GM23248 (cell line): ENCODE results near the gene PRMT5. TPM values are rescaled to one million over a fixed set of nuclear protein-coding genes. Genes with fewer than 3 reads are reported as not detected.
"Not testable (repeated sequence)": the region's sequence is repeated elsewhere in the genome, so short reads cannot be mapped to it uniquely, and the experiment has no call there.

Experiments used
- DNase-seq: peaks from one replicate; pipeline ENCODE4 v3.0.0-alpha.2; 2015
- H2AFZ ChIP-seq: fragments of 200-600 bp; sonication (generic); 2 replicates; pipeline ENCODE4 v1.6.1; 2016; ENCODE audit warnings: antibody characterized with exemption
- H3F3A ChIP-seq: fragments of 200-600 bp; sonication (generic); 2 replicates; pipeline ENCODE4 v1.6.1; 2016; ENCODE audit warnings: mild to moderate bottlenecking, antibody characterized with exemption, mixed run types; ENCODE audit not compliant: insufficient read depth
- H3K27ac ChIP-seq: fragments of 200-600 bp; sonication (generic); 2 replicates; pipeline ENCODE4 v1.5.1; 2016; ENCODE audit warnings: mild to moderate bottlenecking
- H3K27me3 ChIP-seq: fragments of 200-600 bp; sonication (generic); replicated peaks from 2 replicates; pipeline ENCODE4 v1.6.1; 2016; ENCODE audit warnings: mild to moderate bottlenecking; ENCODE audit not compliant: insufficient read depth
- H3K36me3 ChIP-seq: fragments of 200-600 bp; sonication (generic); 2 replicates; pipeline ENCODE4 v1.6.1; 2016; ENCODE audit warnings: low read depth, mild to moderate bottlenecking
- H3K4me1 ChIP-seq: fragments of 200-600 bp; sonication (generic); 2 replicates; pipeline ENCODE4 v1.6.1; 2016; ENCODE audit warnings: mild to moderate bottlenecking; ENCODE audit not compliant: insufficient read depth
- H3K4me2 ChIP-seq: fragments of 200-600 bp; sonication (generic); one replicate; pipeline ENCODE4 v1.6.1; 2016; ENCODE audit warnings: mild to moderate bottlenecking; ENCODE audit not compliant: unreplicated experiment
- H3K4me3 ChIP-seq: fragments of 200-600 bp; sonication (generic); 2 replicates; pipeline ENCODE4 v1.5.1; 2016; ENCODE audit warnings: mild to moderate bottlenecking
- H3K79me2 ChIP-seq: fragments of 200-600 bp; sonication (generic); 2 replicates; pipeline ENCODE4 v1.6.1; 2016; ENCODE audit warnings: mild to moderate bottlenecking; ENCODE audit not compliant: insufficient read depth
- H3K9ac ChIP-seq: fragments of 200-600 bp; sonication (generic); 2 replicates; pipeline ENCODE4 v1.6.1; 2016; ENCODE audit warnings: mild to moderate bottlenecking
- H3K9me2 ChIP-seq: fragments of 200-600 bp; sonication (generic); 2 replicates; pipeline ENCODE4 v1.6.1; 2016; ENCODE audit warnings: mixed run types, mild to moderate bottlenecking, moderate library complexity; ENCODE audit not compliant: insufficient read depth
- H3K9me3 ChIP-seq: fragments of 200-600 bp; sonication (generic); one replicate; pipeline ENCODE4 v1.6.1; 2017; ENCODE audit warnings: low read depth
- H4K20me1 ChIP-seq: fragments of 200-600 bp; sonication (generic); 2 replicates; pipeline ENCODE4 v1.6.0; 2016; ENCODE audit not compliant: insufficient read depth
- EZH2 ChIP-seq: fragments of 200-600 bp; sonication (generic); IDR thresholded peaks from 2 replicates; pipeline ENCODE4 v1.6.1; 2018; ENCODE audit warnings: antibody characterized with exemption, mild to moderate bottlenecking; ENCODE audit not compliant: insufficient read depth, poor library complexity, severe bottlenecking
- EZH2phosphoT487 ChIP-seq: fragments of 200-600 bp; sonication (generic); IDR thresholded peaks from 2 replicates; pipeline ENCODE4 v1.6.1; 2018; ENCODE audit warnings: antibody characterized with exemption, moderate library complexity, mild to moderate bottlenecking, low read depth; ENCODE audit not compliant: insufficient read depth
- WGBS, 2 experiments: methylation state at CpG; one replicate each; pipeline ENCODE4 v1.1.6; 2015 to 2017; ENCODE audit warnings: low lambda C conversion rate in 2 of 2, low coverage in 1 of 2; ENCODE audit errors: missing lambda C conversion rate in 2 of 2; 5-methylcytosine and 5-hydroxymethylcytosine counted together
- in situ Hi-C: fragments of 300-500 bp; cut with MboI; formaldehyde crosslinking; loops from 2 replicates; pipeline ENCODE4 v1.15.0; 2020
- polyA plus RNA-seq: library from polyadenylated mRNA; unstranded; fragments of >200 nt; fragmentation: Nextera tagmentation; extraction: Ambion mirVana; gene quantifications from 2 replicates; pipeline ENCODE4 v1.2.1, GENCODE V29; 2016
- total RNA-seq: library from RNA; depleted of rRNA; stranded (reverse); fragments of >200 nt; shearing (Covaris generic); gene quantifications from 2 replicates; pipeline ENCODE4 v1.2.3, GENCODE V29; 2014

The PRMT5 gene
- total and polyA plus RNA-seq, 2 experiments from 2014 or later = 61.0 to 80.1 TPM

DNA sequence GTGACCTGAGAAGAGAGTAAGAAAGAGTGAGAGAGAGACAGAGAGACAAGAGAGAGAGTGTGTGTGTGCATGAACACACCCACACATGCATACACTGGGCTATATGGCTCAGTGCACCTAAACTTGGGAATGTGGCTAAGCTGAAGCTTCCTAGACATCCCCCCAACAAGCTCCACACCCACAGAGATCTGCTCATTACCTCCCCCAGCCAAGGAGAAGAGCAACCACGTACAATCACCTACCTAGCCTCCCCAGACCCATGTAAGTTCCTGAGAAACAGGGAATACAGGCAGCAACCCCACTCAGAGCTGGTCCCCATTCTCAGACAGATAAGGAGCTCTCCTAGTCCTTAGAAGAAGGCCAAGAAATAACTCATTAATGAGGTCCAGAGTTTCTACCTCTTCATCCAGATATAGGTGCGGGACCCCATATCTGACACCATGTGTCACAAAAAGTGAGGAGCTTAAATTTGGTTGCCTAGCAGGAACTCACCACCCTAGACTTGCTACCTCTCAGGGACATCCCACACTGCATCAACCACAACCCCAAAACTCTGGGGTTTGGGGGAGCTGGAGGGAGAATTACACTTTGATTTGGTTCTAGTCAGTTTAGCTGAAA is 43.2 kb upstream of the PRMT5 start:
- peaks cover 13% of the 10 kb centered on the region for H3K4me1 ChIP-seq
- DNase-seq = no peak
- no peak overlapping the region for H3K27ac ChIP-seq
- no peak overlapping the region for H3K4me2 ChIP-seq
- peaks cover 48% of the 10 kb centered on the region for H3K36me3 ChIP-seq
- H3K9me3 ChIP-seq = no peaks in the 10 kb centered on the region
- in situ Hi-C loops = no loop called here
- H3K9me2 ChIP-seq = no peaks in the 10 kb centered on the region
- WGBS, 2 experiments = 96 to 98% methylated on average over 2 of the region's 2 CpGs
- no peaks in the 10 kb centered on the region; the same call in 1 of the 2 replicates for H4K20me1 ChIP-seq
- no peaks in the 10 kb centered on the region for H3K27me3 ChIP-seq
- peaks cover 6% of the 10 kb centered on the region for H3F3A ChIP-seq
- no peak for TF ChIP-seq EZH2
- no peak for TF ChIP-seq EZH2phosphoT487
- H3K79me2 ChIP-seq = peaks cover 9% of the 10 kb centered on the region
- H3K4me3 ChIP-seq = no peak overlapping the region
- H3K9ac ChIP-seq = no peak overlapping the region
- H2AFZ ChIP-seq = no peak overlapping the region

DNA sequence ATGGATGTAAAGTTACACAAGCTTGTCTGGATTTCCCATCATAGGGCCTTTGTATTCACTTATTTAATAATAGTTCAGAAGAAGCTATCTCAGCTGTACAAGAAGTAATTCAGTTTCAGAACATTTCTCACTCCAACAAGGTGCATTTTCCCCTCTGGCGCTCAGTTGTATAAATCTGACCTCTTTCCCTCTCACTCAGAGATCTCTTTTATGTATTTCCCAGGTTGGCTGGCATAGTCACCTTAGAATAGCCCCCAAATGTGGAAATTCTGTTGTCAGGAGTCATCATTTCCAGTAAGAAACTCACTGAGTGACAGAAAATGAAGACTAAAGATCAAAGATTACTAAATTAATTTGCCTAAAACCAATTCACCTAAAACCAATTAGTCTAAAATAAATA is 42.0 kb upstream of the PRMT5 start:
- no peak overlapping the region for H3K27ac ChIP-seq
- no peaks in the 10 kb centered on the region; the same call in none of the 2 replicates for H3K79me2 ChIP-seq
- no peaks in the 10 kb centered on the region for H3K9me2 ChIP-seq
- peaks cover 48% of the 10 kb centered on the region for H3K36me3 ChIP-seq
- H2AFZ ChIP-seq = no peak overlapping the region
- no peak overlapping the region for H3K4me2 ChIP-seq
- no peak overlapping the region for H3K4me3 ChIP-seq
- TF ChIP-seq EZH2phosphoT487 = no peak
- no peak for TF ChIP-seq EZH2
- no peaks in the 10 kb centered on the region for H3K27me3 ChIP-seq
- H4K20me1 ChIP-seq = no peaks in the 10 kb centered on the region; the same call in 1 of the 2 replicates
- H3K9me3 ChIP-seq = no peaks in the 10 kb centered on the region
- no peak for DNase-seq
- in situ Hi-C loops = no loop called here
- H3K4me1 ChIP-seq = no peaks in the 10 kb centered on the region
- H3F3A ChIP-seq = no peaks in the 10 kb centered on the region; the same call in 1 of the 2 replicates
- H3K9ac ChIP-seq = no peak overlapping the region
- WGBS, 2 experiments = 97 to 100% methylated on average over 1 of the region's 1 CpG

DNA sequence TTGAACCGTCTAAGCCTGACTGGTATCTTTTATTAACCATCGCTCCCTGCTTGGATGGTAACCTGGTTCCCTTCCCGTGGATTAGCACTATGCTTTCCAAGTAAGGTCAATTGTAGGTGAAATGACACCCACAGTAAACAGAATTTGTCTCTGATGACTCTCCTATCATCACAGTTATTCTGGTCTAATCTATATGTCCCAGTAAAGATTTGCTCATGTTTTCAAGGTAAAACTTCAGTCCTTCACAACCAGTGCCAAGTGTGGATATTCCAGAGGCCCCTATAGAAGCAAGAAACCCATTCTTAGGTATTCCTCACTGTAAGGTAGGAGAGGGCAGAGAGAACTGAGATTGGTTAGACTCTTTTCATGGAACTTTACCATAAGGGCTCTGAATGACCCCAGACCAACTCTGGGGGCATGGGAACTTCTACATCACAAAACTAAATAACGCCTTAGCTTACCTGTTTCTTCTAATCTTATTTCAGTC is 37.6 kb upstream of the PRMT5 start:
- peaks cover 11% of the 10 kb centered on the region for H3F3A ChIP-seq
- H3K4me1 ChIP-seq = no peaks in the 10 kb centered on the region
- no peak for TF ChIP-seq EZH2
- TF ChIP-seq EZH2phosphoT487 = no peak
- H2AFZ ChIP-seq = no peak overlapping the region
- no peaks in the 10 kb centered on the region for H3K27me3 ChIP-seq
- H3K4me3 ChIP-seq = no peak overlapping the region
- H4K20me1 ChIP-seq = no peaks in the 10 kb centered on the region
- no peak overlapping the region for H3K4me2 ChIP-seq
- peaks cover 8% of the 10 kb centered on the region for H3K36me3 ChIP-seq
- DNase-seq = no peak
- no peaks in the 10 kb centered on the region for H3K9me3 ChIP-seq
- no peak overlapping the region for H3K27ac ChIP-seq
- no peak overlapping the region for H3K9ac ChIP-seq
- WGBS, 2 experiments = 55 to 59% methylated on average over 4 of the region's 4 CpGs
- H3K79me2 ChIP-seq = no peaks in the 10 kb centered on the region
- in situ Hi-C loops = no loop called here
- no peaks in the 10 kb centered on the region for H3K9me2 ChIP-seq

DNA sequence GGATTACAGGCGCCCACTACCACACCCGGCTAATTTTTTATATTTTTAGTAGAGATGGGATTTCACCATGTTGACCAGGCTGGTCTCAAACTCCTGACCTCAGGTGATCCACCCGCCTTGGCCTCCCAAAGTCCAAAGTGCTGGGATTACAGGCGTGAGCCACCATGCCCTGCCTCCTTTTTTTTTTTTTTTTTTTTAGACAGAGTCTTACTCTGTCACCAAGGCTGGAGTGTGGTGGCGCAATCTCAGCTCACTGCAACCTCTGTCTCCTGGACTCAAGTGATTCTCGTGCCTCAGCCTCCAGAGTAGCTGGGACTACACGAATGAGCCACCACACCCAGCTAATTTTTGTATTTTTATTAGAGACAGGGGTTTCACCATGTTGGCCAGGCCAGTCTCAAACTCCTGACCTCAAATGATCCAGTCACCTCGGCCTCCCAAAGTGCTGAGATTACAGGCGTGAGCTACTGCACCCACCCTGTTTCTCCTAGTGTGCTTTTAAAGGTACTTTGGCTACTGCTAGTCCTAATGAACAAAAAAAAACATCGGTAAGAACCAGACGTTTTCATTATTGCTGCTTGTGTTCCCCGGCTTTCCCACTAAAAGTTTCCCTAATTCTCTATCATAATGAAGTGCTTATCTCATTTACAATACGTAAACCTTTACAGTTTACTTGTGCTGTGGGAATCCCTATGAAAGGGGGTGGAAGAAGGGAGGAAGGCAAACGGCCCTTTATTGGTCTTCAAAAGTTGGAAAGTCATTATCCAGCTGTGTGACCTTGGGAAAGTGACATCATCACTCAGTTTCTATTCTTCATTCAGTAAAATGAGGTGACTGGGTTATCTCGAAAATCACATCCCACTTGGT is 37.0 kb upstream of the PRMT5 start:
- DNase-seq, H3K79me2 ChIP-seq, H3K9me3 ChIP-seq, H3K9me2 ChIP-seq, H3K4me2 ChIP-seq, H3K36me3 ChIP-seq, H3K27me3 ChIP-seq, in situ Hi-C loops, H3K9ac ChIP-seq, H4K20me1 ChIP-seq, H3K4me3 ChIP-seq, H3K4me1 ChIP-seq, H2AFZ ChIP-seq, H3K27ac ChIP-seq: not testable (repeated sequence)
- H3F3A ChIP-seq = peaks cover 14% of the 10 kb centered on the region
- WGBS, 2 experiments = 63 to 68% methylated on average over 15 of the region's 15 CpGs
